Measurements from ENCODE around the gene SLF2.
A peak's percentile ranks its signal among the peaks of the same experiment; 100 is the strongest.
"Not testable (repeated sequence)": the region's sequence is repeated elsewhere in the genome, so short reads cannot be mapped to it uniquely, and the experiment has no call there.

The SLF2 gene

DNA sequence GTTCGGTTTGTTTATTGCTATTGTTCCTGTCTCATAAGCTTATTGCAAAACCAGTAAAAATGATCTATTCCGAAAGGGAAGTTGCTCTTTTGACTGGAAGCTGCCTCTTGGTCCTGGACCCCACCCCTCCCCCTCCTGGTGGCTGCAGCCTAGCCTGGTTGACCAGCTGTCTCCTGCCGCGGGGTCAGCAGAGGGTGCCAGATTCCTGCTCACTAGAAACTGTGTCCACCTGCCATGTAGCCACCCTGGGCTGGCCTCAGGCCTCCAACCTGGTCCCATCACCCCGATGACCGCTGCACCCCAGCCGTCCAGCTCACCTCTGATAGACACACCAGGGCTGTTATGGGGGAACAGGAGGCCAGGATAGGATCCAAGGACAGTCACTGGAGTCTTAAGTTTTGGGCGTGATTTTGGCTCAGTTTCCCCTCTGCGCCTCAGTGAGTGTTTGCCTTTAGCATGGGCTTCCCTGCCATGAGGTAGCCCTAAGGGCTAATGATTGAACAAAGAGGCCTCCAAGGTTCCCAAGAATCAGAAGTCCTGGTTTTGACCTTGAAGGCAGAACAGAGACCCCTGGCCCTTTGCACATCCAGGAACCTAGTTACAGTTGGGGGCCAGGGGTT is 32.9 kb upstream of the SLF2 start:
- TF ChIP-seq, protein P1, sequence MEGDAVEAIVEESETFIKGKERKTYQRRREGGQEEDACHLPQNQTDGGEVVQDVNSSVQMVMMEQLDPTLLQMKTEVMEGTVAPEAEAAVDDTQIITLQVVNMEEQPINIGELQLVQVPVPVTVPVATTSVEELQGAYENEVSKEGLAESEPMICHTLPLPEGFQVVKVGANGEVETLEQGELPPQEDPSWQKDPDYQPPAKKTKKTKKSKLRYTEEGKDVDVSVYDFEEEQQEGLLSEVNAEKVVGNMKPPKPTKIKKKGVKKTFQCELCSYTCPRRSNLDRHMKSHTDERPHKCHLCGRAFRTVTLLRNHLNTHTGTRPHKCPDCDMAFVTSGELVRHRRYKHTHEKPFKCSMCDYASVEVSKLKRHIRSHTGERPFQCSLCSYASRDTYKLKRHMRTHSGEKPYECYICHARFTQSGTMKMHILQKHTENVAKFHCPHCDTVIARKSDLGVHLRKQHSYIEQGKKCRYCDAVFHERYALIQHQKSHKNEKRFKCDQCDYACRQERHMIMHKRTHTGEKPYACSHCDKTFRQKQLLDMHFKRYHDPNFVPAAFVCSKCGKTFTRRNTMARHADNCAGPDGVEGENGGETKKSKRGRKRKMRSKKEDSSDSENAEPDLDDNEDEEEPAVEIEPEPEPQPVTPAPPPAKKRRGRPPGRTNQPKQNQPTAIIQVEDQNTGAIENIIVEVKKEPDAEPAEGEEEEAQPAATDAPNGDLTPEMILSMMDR (IDR thresholded peaks at IDR 0.05; ENCODE audit: low read depth, low read length, missing control alignments) = no peak
- DNase-seq (ENCODE audit: low read depth) = no peak
- in situ Hi-C loops (cut with HindIII; ENCODE audit: low sequenced_read_pairs) = loop anchor here (25.0 kb wide), 1 partner anchor 543 kb away; the partner anchor contains the start of genes PKD2L1 and SCD
- H3K4me3 ChIP-seq (ENCODE audit: low read depth, low read length) = no peak overlapping the region

DNA sequence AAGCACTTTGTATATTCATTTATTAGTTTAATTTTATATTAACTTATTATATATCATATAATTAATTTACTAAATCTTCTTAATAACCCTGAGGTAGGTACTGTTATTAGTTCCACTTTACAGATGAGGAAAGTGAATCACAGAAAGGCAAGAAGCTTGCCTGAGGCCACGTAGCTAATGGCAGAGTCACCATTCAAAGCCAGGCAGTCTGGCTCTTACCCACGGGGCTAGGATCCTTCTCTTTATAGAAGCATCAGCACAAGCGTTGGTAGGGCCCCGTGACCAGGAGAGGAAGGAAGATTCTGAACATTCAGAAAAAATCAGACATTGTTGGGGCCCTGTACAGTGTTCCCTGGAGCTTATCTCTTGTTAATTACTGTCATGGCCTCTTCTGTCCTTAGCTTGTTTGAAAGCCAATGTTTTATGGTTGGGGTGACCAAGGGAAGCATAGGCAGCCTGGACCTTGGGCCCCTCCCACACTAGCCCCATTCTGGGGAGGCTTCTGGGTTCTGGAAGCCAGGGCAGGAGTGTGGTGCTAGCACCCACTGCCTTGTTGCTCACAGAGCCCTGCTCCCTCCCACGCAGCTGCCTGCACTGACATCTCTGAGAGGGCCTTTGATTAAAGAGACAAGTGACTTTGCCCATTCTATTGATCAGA is 31.1 kb upstream of the SLF2 start:
- no peak overlapping the region for H3K4me3 ChIP-seq (ENCODE audit: low read depth, low read length)
- DNase-seq (ENCODE audit: low read depth) = no peak
- TF ChIP-seq, protein P1 (IDR thresholded peaks at IDR 0.05; ENCODE audit: low read depth, low read length, missing control alignments) = no peak
- in situ Hi-C loops (cut with HindIII; ENCODE audit: low sequenced_read_pairs) = loop anchor here (25.0 kb wide), 1 partner anchor 544 kb away; the partner anchor contains the start of genes PKD2L1 and SCD

DNA sequence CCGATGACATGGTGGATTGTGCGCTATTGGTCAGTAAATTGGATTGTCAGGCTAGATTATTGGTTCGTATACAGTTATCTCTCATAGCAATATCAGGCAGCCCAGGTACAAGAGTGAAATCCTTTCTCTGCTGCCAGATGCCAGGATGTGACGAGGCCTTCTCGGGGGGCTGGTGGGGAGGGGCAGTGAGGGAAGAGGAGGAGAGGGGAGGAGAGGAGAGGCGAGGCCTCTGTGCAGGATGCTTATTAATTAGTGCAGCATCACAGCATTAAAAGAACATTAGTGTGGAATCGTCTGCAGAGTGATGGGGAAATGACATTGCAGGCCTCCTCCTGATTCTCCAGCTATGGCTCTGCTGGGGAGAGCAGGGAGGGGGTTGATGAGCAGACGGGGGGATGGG is 30.5 kb upstream of the SLF2 start:
- DNase-seq (ENCODE audit: low read depth) = no peak
- in situ Hi-C loops (cut with HindIII; ENCODE audit: low sequenced_read_pairs) = loop anchor here (25.0 kb wide), 1 partner anchor 545 kb away; the partner anchor contains the start of genes PKD2L1 and SCD
- TF ChIP-seq, protein P1 (IDR thresholded peaks at IDR 0.05; ENCODE audit: low read depth, low read length, missing control alignments) = no peak
- no peak overlapping the region for H3K4me3 ChIP-seq (ENCODE audit: low read depth, low read length)

DNA sequence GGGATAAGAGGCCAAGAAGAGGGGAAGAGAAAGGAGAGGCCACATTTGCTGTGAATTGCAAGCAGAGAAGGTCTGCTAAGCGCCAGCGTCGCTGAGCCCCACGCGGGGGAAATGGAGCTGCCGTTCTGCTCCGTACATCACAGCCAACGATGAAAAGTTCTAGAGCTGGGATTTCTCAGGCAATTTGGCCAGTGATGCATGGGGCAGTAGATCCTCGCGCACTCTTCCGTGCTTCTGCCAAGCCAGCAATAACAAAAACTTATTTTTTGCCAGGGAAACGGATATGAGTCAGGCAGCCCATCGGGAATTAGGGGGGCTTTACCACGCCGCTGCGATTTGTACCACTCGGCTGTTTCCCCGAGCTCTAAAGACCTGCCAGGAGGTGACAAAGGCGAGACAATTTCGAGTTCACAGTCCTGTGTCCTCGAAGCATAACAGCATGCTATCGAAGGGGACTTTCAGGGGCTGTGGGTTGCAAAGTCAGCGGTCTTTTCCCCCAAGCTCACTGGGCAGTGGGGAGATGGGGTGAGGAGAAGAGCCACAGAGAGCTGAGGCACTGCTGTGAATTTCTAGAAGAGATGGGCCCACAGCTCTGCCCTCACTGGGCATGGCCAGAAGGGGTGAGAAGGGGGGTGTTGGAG is 30.0 kb upstream of the SLF2 start:
- in situ Hi-C loops (cut with HindIII; ENCODE audit: low sequenced_read_pairs) = loop anchor here (25.0 kb wide), 1 partner anchor 545 kb away; the partner anchor contains the start of genes PKD2L1 and SCD
- H3K4me3 ChIP-seq (ENCODE audit: low read depth, low read length) = no peak overlapping the region
- TF ChIP-seq, protein P1 (IDR thresholded peaks at IDR 0.05; ENCODE audit: low read depth, low read length, missing control alignments) = no peak
- DNase-seq (ENCODE audit: low read depth) = peak; percentile 55

DNA sequence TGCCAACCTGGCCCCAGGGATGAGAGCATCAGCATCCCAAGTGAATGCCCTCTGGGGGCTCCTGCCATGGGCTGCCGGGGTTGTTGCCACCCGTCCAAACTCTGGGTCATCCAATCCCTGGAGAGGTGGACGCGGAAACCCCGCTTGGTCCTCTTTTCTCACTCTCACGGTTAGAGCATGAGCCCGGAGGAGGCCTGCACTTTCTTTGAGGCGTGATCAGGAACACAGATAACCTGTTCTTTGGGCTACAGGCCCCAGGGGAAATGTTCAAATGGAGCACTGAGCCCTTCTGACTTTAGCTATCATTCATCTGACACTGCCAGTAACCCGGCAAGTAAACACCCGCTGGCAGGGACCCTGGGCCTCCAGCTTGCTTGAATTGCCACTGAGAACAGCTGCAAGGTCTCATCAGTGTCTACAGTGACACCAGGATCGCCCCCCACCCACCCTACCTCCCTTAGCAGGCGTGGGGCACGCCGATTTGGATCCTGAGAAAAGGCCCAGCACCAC is 29.4 kb upstream of the SLF2 start:
- no peak for DNase-seq (ENCODE audit: low read depth)
- TF ChIP-seq, protein P1 (IDR thresholded peaks at IDR 0.05; ENCODE audit: low read depth, low read length, missing control alignments) = no peak
- in situ Hi-C loops (cut with HindIII; ENCODE audit: low sequenced_read_pairs) = loop anchor here (25.0 kb wide), 1 partner anchor 546 kb away; the partner anchor contains the start of genes PKD2L1 and SCD
- no peak overlapping the region for H3K4me3 ChIP-seq (ENCODE audit: low read depth, low read length)

DNA sequence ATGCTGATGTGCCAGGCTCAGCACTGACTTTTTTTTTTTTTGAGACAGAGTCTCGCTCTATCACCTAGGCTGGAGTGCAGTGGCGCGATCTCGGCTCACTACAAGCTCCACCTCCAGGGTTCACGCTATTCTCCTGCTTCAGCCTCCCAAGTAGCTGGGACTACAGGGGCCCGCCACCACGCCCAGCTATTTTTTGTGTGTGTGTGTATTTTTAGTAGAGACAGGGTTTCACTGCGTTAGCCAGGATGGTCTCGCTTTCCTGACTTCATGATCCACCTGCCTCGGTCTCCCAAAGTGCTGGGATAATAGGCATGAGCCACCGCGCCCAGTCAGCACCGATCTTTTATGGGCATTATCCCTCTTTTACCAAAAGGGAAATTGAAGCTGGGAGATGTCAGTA is 27.2 kb upstream of the SLF2 start:
- not testable (repeated sequence) for H3K4me3 ChIP-seq (ENCODE audit: low read depth, low read length); DNase-seq (ENCODE audit: low read depth)
- in situ Hi-C loops (cut with HindIII; ENCODE audit: low sequenced_read_pairs) = loop anchor here (25.0 kb wide), 1 partner anchor 548 kb away; the partner anchor contains the start of genes PKD2L1 and SCD
